Fibroblast of skin of scalp (primary cell): Measurements from ENCODE around the gene ACTR6.
"Not testable (repeated sequence)": the region's sequence is repeated elsewhere in the genome, so short reads cannot be mapped to it uniquely, and the experiment has no call there.

Experiments
- DNase-seq: peaks from one replicate; pipeline ENCODE4 v3.0.0-alpha.2; 2013

The ACTR6 gene

GRCh38 chr12:100185361-100185894 is 15.2 kb upstream of the ACTR6 start:
- no peak for DNase-seq

GRCh38 chr12:100186071-100186470 is 14.5 kb upstream of the ACTR6 start:
- DNase-seq = no peak

- DNase-seq = no peak
Observed at GRCh38 chr12:100187068-100187467, 13.5 kb upstream of the ACTR6 start.

- no peak for DNase-seq
Observed at GRCh38 chr12:100187857-100188519, 12.6 kb upstream of the ACTR6 start.

GRCh38 chr12:100188888-100189635 is 11.6 kb upstream of the ACTR6 start:
- DNase-seq = not testable (repeated sequence)

- no peak for DNase-seq
Observed at GRCh38 chr12:100189636-100190394, 10.8 kb upstream of the ACTR6 start.

GRCh38 chr12:100193085-100193484 is 7.5 kb upstream of the ACTR6 start:
- no peak for DNase-seq

- no peak for DNase-seq
Observed at GRCh38 chr12:100197486-100197885, 3.1 kb upstream of the ACTR6 start.

- no peak for DNase-seq
Observed at GRCh38 chr12:100199023-100199346, 1.6 kb upstream of the ACTR6 start.

- DNase-seq = peak; percentile 13
Observed at GRCh38 chr12:100199347-100200149, 1.1 kb upstream of the ACTR6 start.

- no peak for DNase-seq
Observed at GRCh38 chr12:100201604-100202423, 1.2 kb downstream of the ACTR6 start.

GRCh38 chr12:100207311-100207710 is 6.7 kb downstream of the ACTR6 start:
- DNase-seq = no peak

GRCh38 chr12:100208834-100209233 is 8.2 kb downstream of the ACTR6 start:
- no peak for DNase-seq

- DNase-seq = no peak
Observed at GRCh38 chr12:100211698-100212097, 11.1 kb downstream of the ACTR6 start.

- no peak for DNase-seq
Observed at GRCh38 chr12:100213016-100213891, 12.6 kb downstream of the ACTR6 start.

- DNase-seq = no peak
Observed at GRCh38 chr12:100214518-100214917, 13.9 kb downstream of the ACTR6 start.

- DNase-seq = no peak
Observed at GRCh38 chr12:100215209-100215608, 14.6 kb downstream of the ACTR6 start.

- no peak for DNase-seq
Observed at GRCh38 chr12:100216337-100216736, 15.7 kb downstream of the ACTR6 start.

GRCh38 chr12:100219328-100220109 is 18.9 kb downstream of the ACTR6 start:
- DNase-seq = no peak

- no peak for DNase-seq
Observed at GRCh38 chr12:100221523-100221922, 20.9 kb downstream of the ACTR6 start.
